CD4-positive, alpha-beta T cell (primary cell): ENCODE data around the gene ADSS1. TPM values are rescaled to one million over a fixed set of nuclear protein-coding genes. Genes with fewer than 3 reads are reported as not detected.

Experiments
- ATAC-seq: fragments of 200-7000 bp; cut with Tn5 transposase; one replicate; pipeline ENCODE4 v1.10.0; 2022; ENCODE audit warnings: mild to moderate bottlenecking; ENCODE audit not compliant: poor library complexity
- CTCF ChIA-PET: fragments of 350-600 bp; sonication (Branson Sonifier 250); formaldehyde crosslinking; loops from one replicate; lab custom pipeline; 2021; ENCODE audit warnings: antibody characterized with exemption, inconsistent platforms; lab: Charles Lee
- POLR2A ChIA-PET: fragments of 350-600 bp; sonication (Branson Sonifier 250); formaldehyde crosslinking; loops from one replicate; lab custom pipeline; 2021; ENCODE audit warnings: antibody characterized with exemption, inconsistent platforms; lab: Charles Lee
- DNase-seq, 14 experiments: peaks; one replicate each; pipeline ENCODE4 v3.0.0-alpha.2; 2013 to 2020; ENCODE audit warnings: mixed read lengths in 2 of 14
- H3K27ac ChIP-seq, 2 donors: one replicate each; pipeline versions ENCODE4 v1.5.1 to v1.7.0; 2013; ENCODE audit warnings: low read length in 2 of 2, low read depth in 1 of 2, mild to moderate bottlenecking in 1 of 2
- H3K27me3 ChIP-seq, 2 experiments: 1 replicate in 1 of 2; 2 replicates in 1 of 2; pipeline versions ENCODE4 v1.6.1 to v1.7.0; 2013; ENCODE audit warnings: low read length in 2 of 2, control low read depth in 1 of 2, mild to moderate bottlenecking in 1 of 2, moderate library complexity in 1 of 2; ENCODE audit not compliant: insufficient read depth in 2 of 2, control insufficient read depth in 1 of 2
- H3K36me3 ChIP-seq: one replicate; pipeline ENCODE4 v1.6.1; 2013; ENCODE audit warnings: low read length, control low read depth; ENCODE audit not compliant: insufficient read depth
- H3K4me1 ChIP-seq: one replicate; pipeline ENCODE4 v1.6.1; 2013; ENCODE audit warnings: low read length, control low read depth; ENCODE audit not compliant: insufficient read depth
- H3K4me3 ChIP-seq: one replicate; pipeline ENCODE4 v1.5.1; 2013; ENCODE audit warnings: mild to moderate bottlenecking, low read length, moderate library complexity
- H3K9me3 ChIP-seq, 2 experiments: 1 replicate in 1 of 2; 2 replicates in 1 of 2; pipeline versions ENCODE4 v1.6.1 to v1.7.0; 2013; ENCODE audit warnings: low read length in 2 of 2, mild to moderate bottlenecking in 2 of 2, control low read depth in 1 of 2, moderate library complexity in 1 of 2; ENCODE audit not compliant: control insufficient read depth in 1 of 2, insufficient read depth in 1 of 2
- H3K27ac Mint-ChIP-seq: one replicate; pipeline ENCODE4 v1.8.0; 2020; ENCODE audit warnings: mixed read lengths
- H3K27me3 Mint-ChIP-seq: one replicate; pipeline ENCODE4 v1.8.0; 2021; ENCODE audit warnings: mixed read lengths
- H3K36me3 Mint-ChIP-seq: one replicate; pipeline ENCODE4 v1.8.0; 2021; ENCODE audit warnings: low read depth, mixed read lengths
- H3K4me1 Mint-ChIP-seq: one replicate; pipeline ENCODE4 v1.8.0; 2021; ENCODE audit warnings: low read depth, mixed read lengths
- H3K4me3 Mint-ChIP-seq: one replicate; pipeline ENCODE4 v1.8.0; 2020; ENCODE audit warnings: mild to moderate bottlenecking, mixed read lengths
- H3K9me3 Mint-ChIP-seq: one replicate; pipeline ENCODE4 v1.8.0; 2020; ENCODE audit warnings: mixed read lengths
- CTCF ChIP-seq: fragments of 200-600 bp; IDR thresholded peaks from one replicate; pipeline ENCODE4 v1.8.0; 2022; ENCODE audit warnings: antibody characterized with exemption, mild to moderate bottlenecking
- intact Hi-C, 2 experiments: fragments of 100-400 bp; cut with DNase I in 1 of 2; cut with micrococcal nuclease in 1 of 2; formaldehyde crosslinking; loops; one replicate each; pipeline versions ENCODE4 v1.15.1 to v1.9.0; 2023 to 2025; cut with DNase I, micrococcal nuclease
- total RNA-seq, 174 experiments: library from RNA in 2 of 174; stranded (reverse) in 2 of 174; gene quantifications; one replicate each; pipeline ENCODE4 v1.2.3 and lab custom pipeline; 2021 to 2026

ADSS1 gene
- total RNA-seq, 2 experiments from 2014 or later, result 2.0 to 2.7 TPM

- no peaks in the 10 kb centered on the region for H3K4me1 ChIP-seq
- H3K36me3 ChIP-seq, result no peaks in the 10 kb centered on the region
- no peak for DNase-seq
- no peak overlapping the region for H3K4me3 ChIP-seq
- TF ChIP-seq CTCF, result no peak
- H3K27me3 ChIP-seq, result no peaks in the 10 kb centered on the region
- H3K27ac ChIP-seq, result no peak overlapping the region
- H3K9me3 Mint-ChIP-seq, result no peaks in the 10 kb centered on the region
- H3K27ac Mint-ChIP-seq, result no peak overlapping the region
- H3K36me3 Mint-ChIP-seq, result no peaks in the 10 kb centered on the region
- intact Hi-C loops, result no loop called here
- POLR2A ChIA-PET, result no interaction called here
- no peaks in the 10 kb centered on the region for H3K4me1 Mint-ChIP-seq
- H3K4me3 Mint-ChIP-seq, result no peak overlapping the region
- ATAC-seq, result no peak
- no peaks in the 10 kb centered on the region for H3K9me3 ChIP-seq
- H3K27me3 Mint-ChIP-seq, result no peaks in the 10 kb centered on the region
- CTCF ChIA-PET, result no interaction called here
Measured at GRCh38 chr14:104738375-104739019, 14.5 kb downstream of the ADSS1 start.

GRCh38 chr14:104739026-104739425, 15.0 kb downstream of the ADSS1 start:
- no peaks in the 10 kb centered on the region for H3K4me1 Mint-ChIP-seq
- Histone ChIP-seq H3K36me3 (no peaks in the 10 kb centered on the region), H3K9me3 (no peaks in the 10 kb centered on the region), H3K27ac (no peak overlapping the region), H3K4me3 (no peak overlapping the region), H3K4me1 (no peaks in the 10 kb centered on the region), H3K27me3 (no peaks in the 10 kb centered on the region)
- intact Hi-C loops, result no loop called here
- CTCF ChIA-PET, result no interaction called here
- POLR2A ChIA-PET, result no interaction called here
- no peaks in the 10 kb centered on the region for H3K36me3 Mint-ChIP-seq
- TF ChIP-seq CTCF, result no peak
- H3K9me3 Mint-ChIP-seq, result no peaks in the 10 kb centered on the region
- H3K27me3 Mint-ChIP-seq, result no peaks in the 10 kb centered on the region
- DNase-seq (no peak), ATAC-seq (no peak)
- H3K4me3 Mint-ChIP-seq, result no peak overlapping the region
- no peak overlapping the region for H3K27ac Mint-ChIP-seq

DNA sequence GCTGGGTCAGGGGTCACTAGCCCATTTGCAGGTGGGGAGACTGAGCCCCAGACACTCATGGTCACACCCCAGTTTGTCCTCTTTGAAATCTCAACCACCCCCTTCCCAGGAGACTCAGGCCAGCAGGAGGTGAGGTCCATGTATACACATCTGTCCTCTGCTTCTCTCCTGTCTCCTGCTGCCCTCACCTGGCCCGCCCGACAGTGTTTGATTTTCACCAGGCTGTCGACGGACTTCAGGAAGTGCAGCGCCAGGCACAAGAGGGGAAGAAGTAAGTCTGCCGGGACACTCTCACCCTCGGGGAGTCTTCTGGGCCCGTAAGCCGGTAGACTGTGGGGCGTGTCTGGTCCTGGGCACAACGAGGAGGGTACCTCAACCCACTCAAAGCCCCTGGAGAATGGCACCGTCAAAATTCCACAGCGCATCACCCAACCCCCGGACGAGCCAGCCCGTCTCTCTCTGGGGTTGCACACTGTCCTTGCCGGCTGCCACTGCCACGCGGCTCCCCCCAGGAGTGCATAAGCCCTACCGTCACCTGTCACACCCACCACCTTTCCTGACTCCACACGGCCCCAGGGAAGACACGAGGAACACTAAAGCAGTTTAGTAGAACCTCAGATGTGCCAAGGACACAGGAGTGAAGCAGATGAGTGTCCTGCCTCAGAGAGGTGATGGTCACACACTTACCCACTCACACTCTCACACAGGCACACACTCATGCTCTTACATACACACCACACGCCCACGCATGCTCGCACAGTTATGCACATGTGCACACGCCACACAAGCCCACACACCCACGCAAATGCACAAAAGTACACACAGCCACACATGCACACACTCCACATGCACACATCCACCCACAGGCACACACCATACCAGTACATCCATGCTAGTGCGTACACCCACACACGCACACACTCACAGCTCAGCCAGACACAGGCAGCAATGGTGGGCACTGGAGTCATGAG, 15.8 kb downstream of the ADSS1 start:
- H3K27ac ChIP-seq, result no peak overlapping the region
- H3K36me3 Mint-ChIP-seq, result no peaks in the 10 kb centered on the region
- no peak overlapping the region for H3K4me3 ChIP-seq
- H3K27ac Mint-ChIP-seq, result no peak overlapping the region
- no peaks in the 10 kb centered on the region for H3K27me3 ChIP-seq
- H3K36me3 ChIP-seq, result no peaks in the 10 kb centered on the region
- CTCF ChIA-PET, result no interaction called here
- no peak for DNase-seq
- no peaks in the 10 kb centered on the region for H3K9me3 Mint-ChIP-seq
- H3K4me1 Mint-ChIP-seq, result no peaks in the 10 kb centered on the region
- POLR2A ChIA-PET, result no interaction called here
- no peak overlapping the region for H3K4me3 Mint-ChIP-seq
- H3K4me1 ChIP-seq, result no peaks in the 10 kb centered on the region
- H3K9me3 ChIP-seq, result no peaks in the 10 kb centered on the region
- no peak for TF ChIP-seq CTCF
- H3K27me3 Mint-ChIP-seq, result no peaks in the 10 kb centered on the region
- no peak for ATAC-seq
- intact Hi-C loops, result no loop called here
